Stomach (tissue), 4 donors: ENCODE results near the gene HEXD.

Experiments
- EP300 ChIP-seq: sonication (generic); formaldehyde crosslinking; IDR thresholded peaks from one replicate; pipeline ENCODE4 v1.6.1; 2017; ENCODE audit warnings: antibody characterized with exemption
- POLR2A ChIP-seq, 4 donors: fragments of 450-650 bp; IDR thresholded peaks; one replicate each; pipeline ENCODE4 v1.6.1; 2016; ENCODE audit warnings: antibody characterized with exemption in 4 of 4, control low read depth in 2 of 4, mild to moderate bottlenecking in 1 of 4, moderate library complexity in 1 of 4
- TF ChIP-seq, protein P1 (sequence below), 7 experiments: fragments of 450-650 bp in 4 of 7; fragments of 200-600 bp in 3 of 7; sonication (generic) in 3 of 7; IDR thresholded peaks; one replicate each; pipeline ENCODE4 v1.5.1; 2016 to 2019; ENCODE audit warnings: antibody characterized with exemption in 7 of 7, control low read depth in 2 of 7, mild to moderate bottlenecking in 1 of 7

DNA sequence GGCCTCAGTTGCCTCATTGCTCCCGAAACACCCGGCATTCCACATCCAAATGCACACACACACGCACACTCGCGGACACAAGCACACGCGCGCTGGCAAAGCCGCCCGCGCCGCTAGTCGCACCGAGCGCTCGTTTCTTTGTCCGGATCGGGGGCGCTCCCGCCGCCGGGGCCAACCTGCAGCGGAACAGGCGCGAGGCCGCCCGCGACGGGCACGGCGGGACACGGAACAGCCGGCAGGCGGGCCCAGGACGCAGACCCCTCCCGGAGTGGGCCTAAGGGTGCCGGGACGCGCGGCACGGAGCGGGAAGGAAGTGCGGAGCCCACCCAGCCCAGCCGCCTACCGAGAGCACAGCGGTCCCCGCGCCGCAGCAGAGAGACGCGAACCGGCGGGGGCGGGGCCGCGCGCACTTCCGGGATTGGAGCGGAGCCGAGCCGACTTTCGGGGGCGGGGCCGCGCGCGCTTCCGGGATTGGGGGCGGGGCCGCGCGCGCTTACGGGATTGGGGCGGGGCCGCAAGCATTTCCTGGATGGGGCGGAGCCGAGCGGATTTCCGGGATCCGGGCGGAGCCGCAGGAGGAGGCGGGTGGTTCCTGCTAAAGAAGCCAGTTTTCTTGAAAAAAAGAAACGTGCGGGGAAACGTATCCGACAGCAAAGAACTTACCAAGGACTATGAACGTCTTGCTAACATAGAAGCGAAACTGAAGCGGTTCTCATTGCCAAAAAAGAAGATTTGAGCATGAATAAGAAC is 32.4 kb downstream of the HEXD start, which contains the start of gene CYBC1:
- TF ChIP-seq, protein P1, sequence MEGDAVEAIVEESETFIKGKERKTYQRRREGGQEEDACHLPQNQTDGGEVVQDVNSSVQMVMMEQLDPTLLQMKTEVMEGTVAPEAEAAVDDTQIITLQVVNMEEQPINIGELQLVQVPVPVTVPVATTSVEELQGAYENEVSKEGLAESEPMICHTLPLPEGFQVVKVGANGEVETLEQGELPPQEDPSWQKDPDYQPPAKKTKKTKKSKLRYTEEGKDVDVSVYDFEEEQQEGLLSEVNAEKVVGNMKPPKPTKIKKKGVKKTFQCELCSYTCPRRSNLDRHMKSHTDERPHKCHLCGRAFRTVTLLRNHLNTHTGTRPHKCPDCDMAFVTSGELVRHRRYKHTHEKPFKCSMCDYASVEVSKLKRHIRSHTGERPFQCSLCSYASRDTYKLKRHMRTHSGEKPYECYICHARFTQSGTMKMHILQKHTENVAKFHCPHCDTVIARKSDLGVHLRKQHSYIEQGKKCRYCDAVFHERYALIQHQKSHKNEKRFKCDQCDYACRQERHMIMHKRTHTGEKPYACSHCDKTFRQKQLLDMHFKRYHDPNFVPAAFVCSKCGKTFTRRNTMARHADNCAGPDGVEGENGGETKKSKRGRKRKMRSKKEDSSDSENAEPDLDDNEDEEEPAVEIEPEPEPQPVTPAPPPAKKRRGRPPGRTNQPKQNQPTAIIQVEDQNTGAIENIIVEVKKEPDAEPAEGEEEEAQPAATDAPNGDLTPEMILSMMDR (IDR thresholded peaks at IDR 0.05), result no peak
- TF ChIP-seq POLR2A (IDR thresholded peaks at IDR 0.05), result peak in 2 of 4 donors; percentile 51 to 52
- peak; percentile 84 for TF ChIP-seq EP300
